PC-3 (cell line): ENCODE results near the gene CDK5RAP2.

Experiments
- EZH2 ChIP-seq: fragments of 300-600 bp; sonication (generic); IDR thresholded peaks from one replicate; pipeline ENCODE4 v1.6.1; 2017; ENCODE audit warnings: antibody characterized with exemption, mild to moderate bottlenecking, low read length; ENCODE audit not compliant: unreplicated experiment
- EZH2phosphoT487 ChIP-seq: fragments of 300-600 bp; sonication (generic); IDR thresholded peaks from 2 replicates; pipeline ENCODE4 v1.6.1; 2018; ENCODE audit warnings: mild to moderate bottlenecking, antibody characterized with exemption, low read length, borderline replicate concordance
- TF ChIP-seq, protein P1 (sequence below): fragments of 300-600 bp; sonication (generic); conservative IDR thresholded peaks from 2 replicates; pipeline ENCODE4 v1.5.1; 2017; ENCODE audit warnings: antibody characterized with exemption, low read depth, mild to moderate bottlenecking, low read length

- TF ChIP-seq, protein P1, sequence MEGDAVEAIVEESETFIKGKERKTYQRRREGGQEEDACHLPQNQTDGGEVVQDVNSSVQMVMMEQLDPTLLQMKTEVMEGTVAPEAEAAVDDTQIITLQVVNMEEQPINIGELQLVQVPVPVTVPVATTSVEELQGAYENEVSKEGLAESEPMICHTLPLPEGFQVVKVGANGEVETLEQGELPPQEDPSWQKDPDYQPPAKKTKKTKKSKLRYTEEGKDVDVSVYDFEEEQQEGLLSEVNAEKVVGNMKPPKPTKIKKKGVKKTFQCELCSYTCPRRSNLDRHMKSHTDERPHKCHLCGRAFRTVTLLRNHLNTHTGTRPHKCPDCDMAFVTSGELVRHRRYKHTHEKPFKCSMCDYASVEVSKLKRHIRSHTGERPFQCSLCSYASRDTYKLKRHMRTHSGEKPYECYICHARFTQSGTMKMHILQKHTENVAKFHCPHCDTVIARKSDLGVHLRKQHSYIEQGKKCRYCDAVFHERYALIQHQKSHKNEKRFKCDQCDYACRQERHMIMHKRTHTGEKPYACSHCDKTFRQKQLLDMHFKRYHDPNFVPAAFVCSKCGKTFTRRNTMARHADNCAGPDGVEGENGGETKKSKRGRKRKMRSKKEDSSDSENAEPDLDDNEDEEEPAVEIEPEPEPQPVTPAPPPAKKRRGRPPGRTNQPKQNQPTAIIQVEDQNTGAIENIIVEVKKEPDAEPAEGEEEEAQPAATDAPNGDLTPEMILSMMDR = no peak
- TF ChIP-seq EZH2phosphoT487 (no peak), EZH2 (no peak)
These were observed 211.2 kb downstream of the CDK5RAP2 start for GRCh38 chr9:120368799-120369198.
